ENCODE results near the gene NPPB. TPM values are rescaled to one million over a fixed set of nuclear protein-coding genes. Genes with fewer than 3 reads are reported as not detected.
A peak's percentile ranks its signal among the peaks of the same experiment; 100 is the strongest.

NPPB gene
- total and polyA plus RNA-seq, 8 donors: not detected

DNA sequence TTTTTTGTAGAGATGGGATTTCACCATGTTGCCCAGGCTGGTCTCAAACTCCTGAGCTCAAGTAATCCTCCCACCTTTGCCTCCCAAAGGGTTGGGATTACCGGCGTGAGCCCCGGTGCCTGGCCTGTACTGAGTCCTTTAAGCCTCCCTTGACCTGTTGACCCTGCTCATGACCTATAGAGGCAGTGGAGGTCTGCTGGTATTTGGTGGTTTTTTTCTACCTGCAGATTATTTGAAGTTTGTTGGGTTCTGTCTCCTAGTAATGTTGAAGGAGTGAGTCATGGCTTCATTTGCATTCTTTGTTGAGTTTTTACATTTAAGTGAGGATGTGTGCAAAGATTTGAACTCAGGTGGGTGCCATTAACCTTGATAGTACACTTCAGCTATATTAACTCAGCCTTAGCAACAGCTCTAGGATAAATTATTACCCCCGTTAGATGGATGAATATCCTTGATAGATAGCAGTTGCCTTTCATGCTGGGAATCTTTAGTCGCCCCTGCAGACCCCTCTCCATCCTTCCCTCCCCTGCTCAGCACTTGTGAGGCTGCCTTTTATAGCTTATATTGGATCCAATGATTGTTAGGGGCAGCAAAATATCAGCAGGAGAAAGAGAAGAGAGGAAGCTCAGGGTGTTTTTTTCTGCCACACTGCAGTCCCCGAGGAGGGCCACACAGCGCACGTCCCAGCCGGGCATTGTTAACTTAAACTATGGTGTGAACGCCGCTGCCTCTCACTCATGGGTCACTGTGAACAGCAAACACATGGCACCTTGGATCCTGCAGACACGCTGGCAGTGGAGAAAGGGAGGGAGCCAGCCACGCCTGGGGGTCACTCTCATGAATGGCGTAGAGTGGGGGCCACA, 14.9 kb upstream of the NPPB start:
- ATAC-seq: no peak
- H3K27ac ChIP-seq: no peak overlapping the region

DNA sequence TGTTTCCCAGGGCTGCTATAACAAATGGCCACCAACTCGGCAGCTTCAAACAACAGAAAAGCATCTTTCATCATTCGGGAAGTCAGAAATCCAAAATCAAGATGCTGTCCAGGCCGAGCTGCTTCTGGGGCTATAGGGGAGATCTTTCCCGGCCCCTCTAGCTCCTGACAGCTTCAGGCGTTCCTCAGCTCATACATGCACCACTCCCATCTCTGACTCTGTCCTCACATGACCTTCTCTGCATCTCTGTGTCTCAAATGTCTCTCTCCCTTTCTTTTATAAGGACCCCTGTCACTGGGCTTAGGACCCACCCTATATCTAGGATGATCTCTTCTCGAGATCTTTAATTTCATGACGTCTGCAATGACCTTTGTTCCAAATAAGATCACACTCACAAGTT, 13.8 kb upstream of the NPPB start:
- H3K36me3 ChIP-seq: no peaks in the 10 kb centered on the region
- ATAC-seq (no peak), DNase-seq (no peak)
- no peaks in the 10 kb centered on the region for H3K9me3 ChIP-seq
- TF ChIP-seq, protein P1, sequence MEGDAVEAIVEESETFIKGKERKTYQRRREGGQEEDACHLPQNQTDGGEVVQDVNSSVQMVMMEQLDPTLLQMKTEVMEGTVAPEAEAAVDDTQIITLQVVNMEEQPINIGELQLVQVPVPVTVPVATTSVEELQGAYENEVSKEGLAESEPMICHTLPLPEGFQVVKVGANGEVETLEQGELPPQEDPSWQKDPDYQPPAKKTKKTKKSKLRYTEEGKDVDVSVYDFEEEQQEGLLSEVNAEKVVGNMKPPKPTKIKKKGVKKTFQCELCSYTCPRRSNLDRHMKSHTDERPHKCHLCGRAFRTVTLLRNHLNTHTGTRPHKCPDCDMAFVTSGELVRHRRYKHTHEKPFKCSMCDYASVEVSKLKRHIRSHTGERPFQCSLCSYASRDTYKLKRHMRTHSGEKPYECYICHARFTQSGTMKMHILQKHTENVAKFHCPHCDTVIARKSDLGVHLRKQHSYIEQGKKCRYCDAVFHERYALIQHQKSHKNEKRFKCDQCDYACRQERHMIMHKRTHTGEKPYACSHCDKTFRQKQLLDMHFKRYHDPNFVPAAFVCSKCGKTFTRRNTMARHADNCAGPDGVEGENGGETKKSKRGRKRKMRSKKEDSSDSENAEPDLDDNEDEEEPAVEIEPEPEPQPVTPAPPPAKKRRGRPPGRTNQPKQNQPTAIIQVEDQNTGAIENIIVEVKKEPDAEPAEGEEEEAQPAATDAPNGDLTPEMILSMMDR (IDR thresholded peaks at IDR 0.05): no peak
- no peak overlapping the region for H3K27ac ChIP-seq
- peaks cover 0 to 28% of the 10 kb centered on the region in 2 donors for H3K27me3 ChIP-seq
- H3K4me1 ChIP-seq: no peaks in the 10 kb centered on the region
- H3K4me3 ChIP-seq: no peak overlapping the region
- intact Hi-C loops (cut with DNase I): no loop called here

More for the DNA sequence above, 14.9 kb upstream of the NPPB start:
- peak in 1 of 4 donors; percentile 69 for DNase-seq
- Histone ChIP-seq H3K36me3 (no peaks in the 10 kb centered on the region), H3K4me1 (no peaks in the 10 kb centered on the region), H3K27me3 (peaks cover 0 to 28% of the 10 kb centered on the region in 2 donors), H3K9me3 (no peaks in the 10 kb centered on the region), H3K4me3 (no peak overlapping the region)
- TF ChIP-seq, protein P1 (IDR thresholded peaks at IDR 0.05): no peak
- intact Hi-C loops (cut with DNase I): no loop called here

DNA sequence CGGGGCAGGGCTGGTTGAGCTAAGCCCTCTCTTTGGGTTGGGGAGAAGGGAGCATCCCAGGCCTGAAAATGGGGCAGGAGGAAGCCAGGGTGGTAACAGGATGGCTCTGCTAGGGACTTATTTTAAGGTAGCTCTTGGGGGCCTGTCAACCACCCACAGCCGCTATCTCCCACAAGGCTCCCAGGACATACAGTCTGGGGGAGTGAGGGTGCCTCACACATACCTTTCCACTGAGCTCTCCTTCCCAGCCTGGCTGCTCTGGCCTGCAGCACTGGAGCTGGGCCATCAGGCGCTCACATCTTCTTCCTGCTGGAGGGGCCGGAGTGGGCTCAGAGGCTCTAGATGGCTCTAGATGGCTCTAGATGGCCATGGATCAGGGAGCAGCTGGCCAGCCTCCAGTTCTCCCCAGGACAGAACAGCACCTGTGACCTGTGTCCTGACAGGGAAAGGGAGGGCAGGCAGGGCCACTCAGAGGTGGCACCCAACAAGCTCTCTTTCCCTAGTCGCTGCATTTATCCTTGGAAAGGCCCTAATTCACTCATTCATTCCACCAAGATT, 11.0 kb upstream of the NPPB start:
- Histone ChIP-seq H3K9me3 (no peaks in the 10 kb centered on the region), H3K27ac (no peak overlapping the region), H3K4me1 (no peaks in the 10 kb centered on the region), H3K27me3 (peaks cover 0 to 25% of the 10 kb centered on the region in 2 donors), H3K4me3 (no peak overlapping the region), H3K36me3 (no peaks in the 10 kb centered on the region)
- no peak for ATAC-seq
- TF ChIP-seq, protein P1 (IDR thresholded peaks at IDR 0.05): no peak
- intact Hi-C loops (cut with DNase I): no loop called here
- DNase-seq: peak in 1 of 4 donors; percentile 27

GRCh38 chr1:11869104-11869503, 10.4 kb upstream of the NPPB start:
- intact Hi-C loops (cut with DNase I): no loop called here

More at GRCh38 chr1:11869104-11869503, 10.4 kb upstream of the NPPB start:
- no peaks in the 10 kb centered on the region for H3K9me3 ChIP-seq
- no peaks in the 10 kb centered on the region for H3K4me1 ChIP-seq
- TF ChIP-seq, protein P1 (IDR thresholded peaks at IDR 0.05): no peak
- H3K27me3 ChIP-seq: peaks cover 0 to 25% of the 10 kb centered on the region in 2 donors
- H3K27ac ChIP-seq: no peak overlapping the region
- no peak for DNase-seq
- no peaks in the 10 kb centered on the region for H3K36me3 ChIP-seq
- ATAC-seq: no peak
- H3K4me3 ChIP-seq: no peak overlapping the region
